Nephron progenitor cell (in vitro differentiated cells): Measurements from ENCODE around the gene NR4A1.
A peak's percentile ranks its signal among the peaks of the same experiment; 100 is the strongest.

Source experiments
- DNase-seq: peaks from one replicate; pipeline ENCODE4 v3.0.0; 2021
- H3K27ac Mint-ChIP-seq: 2 replicates; pipeline ENCODE4 v1.8.0; 2021; ENCODE audit warnings: mild to moderate bottlenecking, moderate library complexity, mixed read lengths
- H3K27me3 Mint-ChIP-seq: 2 replicates; pipeline ENCODE4 v1.8.0; 2021; ENCODE audit warnings: mild to moderate bottlenecking, low read depth, mixed read lengths; ENCODE audit not compliant: poor library complexity
- H3K36me3 Mint-ChIP-seq: 2 replicates; pipeline ENCODE4 v1.8.0; 2021; ENCODE audit warnings: low read depth, mixed read lengths
- H3K4me1 Mint-ChIP-seq: 2 replicates; pipeline ENCODE4 v1.8.0; 2021; ENCODE audit warnings: mixed read lengths
- H3K4me3 Mint-ChIP-seq: 2 replicates; pipeline ENCODE4 v1.8.0; 2021; ENCODE audit warnings: mild to moderate bottlenecking, moderate library complexity, mixed read lengths
- H3K9me3 Mint-ChIP-seq: 2 replicates; pipeline ENCODE4 v1.8.0; 2021; ENCODE audit warnings: mild to moderate bottlenecking, moderate library complexity, mixed read lengths
- TF ChIP-seq, protein P1 (sequence below): fragments of 200-600 bp; sonication (generic); IDR thresholded peaks from 2 replicates; pipeline ENCODE4 v1.5.0; 2021; ENCODE audit warnings: antibody characterized with exemption

Gene NR4A1

DNA sequence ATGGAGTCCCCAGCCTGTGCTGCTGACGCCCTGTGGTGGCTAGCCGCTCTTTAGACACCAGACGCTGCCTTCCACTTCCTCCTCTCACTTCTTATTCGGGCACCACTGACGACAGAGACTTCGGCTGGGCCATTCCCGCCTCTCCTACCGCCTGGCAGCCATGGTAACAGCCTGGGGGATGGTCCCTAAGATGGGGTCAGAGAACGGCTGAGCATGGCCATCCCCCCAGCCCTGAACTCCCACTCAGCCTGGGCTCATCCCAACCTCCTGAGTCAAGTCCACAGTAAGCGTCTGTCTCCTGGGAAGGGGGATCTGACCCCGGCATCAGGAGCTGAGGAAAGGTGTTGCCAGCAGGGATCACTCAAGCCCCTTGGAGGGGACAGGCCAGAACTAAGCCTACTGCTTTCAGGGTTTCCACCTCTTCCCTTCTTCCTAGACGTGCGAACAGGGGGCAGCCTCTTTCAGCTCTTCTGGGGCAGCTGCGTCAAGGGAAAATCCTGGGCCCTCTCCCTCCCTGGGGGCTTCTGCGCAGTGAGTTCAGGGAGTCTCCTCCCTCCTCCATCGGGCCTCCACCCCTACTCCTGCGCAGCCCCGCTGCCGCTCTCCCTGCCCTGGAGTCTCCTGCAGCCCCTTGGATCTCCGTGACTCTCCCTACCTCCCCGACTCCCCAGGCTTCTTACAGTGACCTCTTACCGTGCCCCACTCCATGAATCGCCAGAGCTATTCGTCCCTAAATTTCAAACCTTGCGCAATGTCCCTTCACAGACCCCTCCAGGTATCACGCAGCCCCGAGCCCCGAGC lies 45.1 kb upstream of the NR4A1 start:
- Mint-ChIP-seq H3K27ac (no peak overlapping the region), H3K4me1 (peaks cover 71% of the 10 kb centered on the region), H3K27me3 (peaks cover 30% of the 10 kb centered on the region), H3K36me3 (peaks cover 5% of the 10 kb centered on the region), H3K9me3 (no peaks in the 10 kb centered on the region), H3K4me3 (peak overlapping the region; percentile 89)
- TF ChIP-seq, protein P1, sequence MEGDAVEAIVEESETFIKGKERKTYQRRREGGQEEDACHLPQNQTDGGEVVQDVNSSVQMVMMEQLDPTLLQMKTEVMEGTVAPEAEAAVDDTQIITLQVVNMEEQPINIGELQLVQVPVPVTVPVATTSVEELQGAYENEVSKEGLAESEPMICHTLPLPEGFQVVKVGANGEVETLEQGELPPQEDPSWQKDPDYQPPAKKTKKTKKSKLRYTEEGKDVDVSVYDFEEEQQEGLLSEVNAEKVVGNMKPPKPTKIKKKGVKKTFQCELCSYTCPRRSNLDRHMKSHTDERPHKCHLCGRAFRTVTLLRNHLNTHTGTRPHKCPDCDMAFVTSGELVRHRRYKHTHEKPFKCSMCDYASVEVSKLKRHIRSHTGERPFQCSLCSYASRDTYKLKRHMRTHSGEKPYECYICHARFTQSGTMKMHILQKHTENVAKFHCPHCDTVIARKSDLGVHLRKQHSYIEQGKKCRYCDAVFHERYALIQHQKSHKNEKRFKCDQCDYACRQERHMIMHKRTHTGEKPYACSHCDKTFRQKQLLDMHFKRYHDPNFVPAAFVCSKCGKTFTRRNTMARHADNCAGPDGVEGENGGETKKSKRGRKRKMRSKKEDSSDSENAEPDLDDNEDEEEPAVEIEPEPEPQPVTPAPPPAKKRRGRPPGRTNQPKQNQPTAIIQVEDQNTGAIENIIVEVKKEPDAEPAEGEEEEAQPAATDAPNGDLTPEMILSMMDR: no peak
- peak; percentile 41 for DNase-seq

DNA sequence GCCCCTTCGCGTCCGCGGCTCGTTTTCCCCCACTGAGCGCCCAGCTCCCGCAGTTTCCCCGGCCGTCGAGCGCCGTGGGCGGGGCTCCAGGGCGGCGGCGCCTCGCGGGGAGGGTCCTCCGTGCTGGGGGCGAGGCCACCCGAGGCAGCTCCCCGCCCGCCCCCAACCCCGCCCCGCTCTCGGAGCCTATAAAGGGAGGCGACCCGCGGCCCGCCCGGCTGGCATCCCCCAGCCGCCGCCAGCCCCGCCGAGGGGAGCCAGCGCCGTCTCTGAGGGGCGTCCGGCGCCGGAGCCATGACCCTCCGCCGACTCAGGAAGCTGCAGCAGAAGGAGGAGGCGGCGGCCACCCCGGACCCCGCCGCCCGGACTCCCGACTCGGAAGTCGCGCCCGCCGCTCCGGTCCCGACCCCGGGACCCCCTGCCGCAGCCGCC lies 44.5 kb upstream of the NR4A1 start, which contains the start of gene TAMALIN:
TSS of gene TAMALIN (plus strand) at position 221 of the 432 bp plus-strand sequence. CDS start at position 295, 74 bp downstream.
- H3K27ac Mint-ChIP-seq: no peak within 1 kb of the TSS
- H3K4me1 Mint-ChIP-seq: peaks cover 73% of the 10 kb centered on the region
- H3K27me3 Mint-ChIP-seq: peaks cover 30% of the 10 kb centered on the region
- H3K4me3 Mint-ChIP-seq: peak within 1 kb of the TSS; percentile 89
- H3K9me3 Mint-ChIP-seq: no peaks in the 10 kb centered on the region
- peaks cover 11% of the 10 kb centered on the region for H3K36me3 Mint-ChIP-seq
- TF ChIP-seq, protein P1: no peak
- peak; percentile 84 for DNase-seq

DNA sequence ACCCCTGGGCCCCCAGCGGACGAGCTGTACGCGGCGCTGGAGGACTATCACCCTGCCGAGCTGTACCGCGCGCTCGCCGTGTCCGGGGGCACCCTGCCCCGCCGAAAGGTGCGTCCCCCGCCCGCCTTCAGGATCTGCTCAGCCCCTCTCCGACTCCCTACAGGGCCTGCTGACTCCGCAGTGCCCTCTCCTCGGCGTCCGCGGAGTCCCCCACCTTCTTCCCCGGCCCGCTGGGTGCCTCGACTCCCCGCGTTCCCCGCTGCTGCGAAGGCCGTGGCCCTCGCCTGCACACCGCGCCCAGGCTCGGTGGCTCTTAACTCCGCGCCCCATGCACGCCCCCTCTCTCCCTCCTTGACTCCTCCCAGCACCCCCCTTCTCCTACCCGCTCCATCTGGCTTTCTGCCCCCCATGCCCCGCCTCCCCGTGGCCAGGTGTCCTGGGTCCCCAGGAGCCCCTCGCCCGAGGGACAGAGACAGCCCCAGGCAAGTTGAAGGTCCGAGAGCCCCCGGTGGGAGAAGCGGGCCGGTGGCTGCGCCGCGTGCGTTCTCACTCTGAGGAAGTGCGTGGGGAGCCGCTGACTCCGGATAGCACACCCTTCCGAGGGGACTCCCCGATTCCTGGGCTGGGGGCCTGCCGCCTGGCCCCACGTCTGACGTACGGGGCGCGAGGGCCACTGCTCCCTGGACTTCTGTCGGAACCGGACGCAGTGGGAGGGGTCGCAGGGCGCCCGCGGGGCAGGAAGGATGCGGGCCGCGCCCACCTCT lies 43.9 kb upstream of the NR4A1 start:
- TF ChIP-seq, protein P1: no peak
- Mint-ChIP-seq H3K36me3 (peaks cover 17% of the 10 kb centered on the region), H3K27me3 (peaks cover 30% of the 10 kb centered on the region), H3K9me3 (no peaks in the 10 kb centered on the region), H3K4me3 (peak overlapping the region; percentile 85), H3K27ac (no peak overlapping the region), H3K4me1 (peaks cover 71% of the 10 kb centered on the region)
- DNase-seq: no peak

DNA sequence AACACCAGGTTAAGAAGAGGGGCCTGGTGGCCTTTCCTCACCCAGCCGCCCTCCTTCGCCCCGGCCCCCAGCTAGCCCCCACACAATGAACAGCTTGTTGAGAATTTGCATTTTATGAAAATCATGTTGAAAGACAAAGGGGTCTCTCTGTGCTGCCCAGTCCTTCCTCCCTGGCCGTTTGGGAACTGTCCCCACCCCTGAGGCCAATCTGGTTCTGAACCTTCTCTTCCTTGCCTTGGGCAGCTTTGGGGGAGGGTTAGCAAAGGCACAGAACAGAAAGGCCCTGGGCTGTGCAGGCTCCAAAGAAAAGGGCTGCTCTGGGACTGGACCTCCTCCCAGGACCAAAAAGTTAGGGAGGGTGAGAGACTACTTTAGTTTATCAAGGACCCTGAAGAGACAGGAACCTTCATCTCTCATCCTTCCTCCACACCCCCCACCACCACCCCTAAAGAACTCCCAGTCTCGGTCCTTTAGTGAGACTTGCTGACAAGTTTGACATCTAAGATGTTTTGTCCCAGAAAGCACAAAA lies 43.2 kb upstream of the NR4A1 start:
- H3K27ac Mint-ChIP-seq: no peak overlapping the region
- peak overlapping the region; percentile 85 for H3K4me3 Mint-ChIP-seq
- TF ChIP-seq, protein P1: no peak
- DNase-seq: no peak
- peaks cover 64% of the 10 kb centered on the region for H3K4me1 Mint-ChIP-seq
- peaks cover 32% of the 10 kb centered on the region for H3K27me3 Mint-ChIP-seq
- H3K36me3 Mint-ChIP-seq: peaks cover 21% of the 10 kb centered on the region
- H3K9me3 Mint-ChIP-seq: no peaks in the 10 kb centered on the region

DNA sequence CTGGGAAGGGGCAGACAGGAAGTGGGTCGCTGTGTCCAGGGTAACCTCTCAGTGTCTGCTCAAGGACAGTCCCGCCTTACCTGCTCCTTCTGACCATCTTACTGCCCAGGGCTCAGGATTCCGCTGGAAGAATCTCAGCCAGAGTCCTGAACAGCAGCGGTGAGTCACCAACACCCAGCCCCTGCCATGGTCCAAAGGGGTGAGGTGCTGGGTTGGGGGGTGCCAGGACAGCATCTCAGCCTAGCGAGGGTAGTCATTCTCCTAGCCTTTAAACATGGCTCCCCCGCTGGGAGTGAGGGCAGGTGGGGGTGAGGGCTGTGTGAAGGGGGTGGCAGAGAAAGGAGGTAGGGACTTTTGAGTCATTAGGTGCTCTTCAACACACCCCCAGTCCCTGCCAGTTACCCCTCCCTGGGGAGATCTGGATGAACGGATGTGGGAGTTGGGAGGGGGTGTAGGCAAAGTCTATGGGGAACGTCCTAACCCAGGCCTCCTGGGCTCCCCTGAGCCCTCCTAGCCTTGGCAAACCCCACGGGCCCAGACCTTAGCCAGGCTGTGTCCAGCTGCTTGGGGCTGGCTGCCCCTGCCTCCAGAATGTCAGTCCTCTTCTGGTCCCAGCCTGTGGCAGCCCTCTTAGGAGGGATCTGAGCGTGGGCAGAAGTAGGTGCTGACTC lies 42.0 kb upstream of the NR4A1 start:
- Mint-ChIP-seq H3K27me3 (peaks cover 41% of the 10 kb centered on the region), H3K4me3 (no peak overlapping the region), H3K4me1 (peaks cover 61% of the 10 kb centered on the region), H3K27ac (no peak overlapping the region), H3K9me3 (no peaks in the 10 kb centered on the region), H3K36me3 (peaks cover 32% of the 10 kb centered on the region)
- no peak for DNase-seq
- TF ChIP-seq, protein P1: no peak
